GM10248 (cell line): ENCODE results near the gene SMIM15.
A peak's percentile ranks its signal among the peaks of the same experiment; 100 is the strongest.

Source experiments
- CTCF ChIA-PET: fragments of 300-600 bp; sonication (Branson Sonifier 250); formaldehyde crosslinking; extraction: SDS; loops from one replicate; lab custom pipeline; 2021; ENCODE audit warnings: antibody characterized with exemption; lab: Yijun Ruan, JAX
- POLR2A ChIA-PET: fragments of 350-650 bp; sonication (Branson Sonifier 250); formaldehyde crosslinking; extraction: SDS; loops from one replicate; lab custom pipeline; 2020; ENCODE audit warnings: antibody characterized with exemption; lab: Yijun Ruan, JAX
- DNase-seq: peaks from one replicate; pipeline ENCODE4 v3.0.0; 2012; ENCODE audit errors: extremely low spot score
- TF ChIP-seq, protein P1 (sequence below): IDR thresholded peaks from 2 replicates; pipeline ENCODE4 v1.5.1; 2012; ENCODE audit warnings: mild to moderate bottlenecking, low read depth; ENCODE audit errors: extremely low read depth, missing control alignments, control extremely low read depth

Gene SMIM15

GRCh38 chr5:61137835-61138234 is 24.4 kb downstream of the SMIM15 start:
- ChIA-PET CTCF (interaction anchor here (1.1 kb wide), 1 partner anchor 10 kb away, joined by 4 read pairs; no protein-coding TSS in a partner anchor), POLR2A (no interaction called here)
- DNase-seq: no peak
- TF ChIP-seq, protein P1, sequence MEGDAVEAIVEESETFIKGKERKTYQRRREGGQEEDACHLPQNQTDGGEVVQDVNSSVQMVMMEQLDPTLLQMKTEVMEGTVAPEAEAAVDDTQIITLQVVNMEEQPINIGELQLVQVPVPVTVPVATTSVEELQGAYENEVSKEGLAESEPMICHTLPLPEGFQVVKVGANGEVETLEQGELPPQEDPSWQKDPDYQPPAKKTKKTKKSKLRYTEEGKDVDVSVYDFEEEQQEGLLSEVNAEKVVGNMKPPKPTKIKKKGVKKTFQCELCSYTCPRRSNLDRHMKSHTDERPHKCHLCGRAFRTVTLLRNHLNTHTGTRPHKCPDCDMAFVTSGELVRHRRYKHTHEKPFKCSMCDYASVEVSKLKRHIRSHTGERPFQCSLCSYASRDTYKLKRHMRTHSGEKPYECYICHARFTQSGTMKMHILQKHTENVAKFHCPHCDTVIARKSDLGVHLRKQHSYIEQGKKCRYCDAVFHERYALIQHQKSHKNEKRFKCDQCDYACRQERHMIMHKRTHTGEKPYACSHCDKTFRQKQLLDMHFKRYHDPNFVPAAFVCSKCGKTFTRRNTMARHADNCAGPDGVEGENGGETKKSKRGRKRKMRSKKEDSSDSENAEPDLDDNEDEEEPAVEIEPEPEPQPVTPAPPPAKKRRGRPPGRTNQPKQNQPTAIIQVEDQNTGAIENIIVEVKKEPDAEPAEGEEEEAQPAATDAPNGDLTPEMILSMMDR: no peak

DNA sequence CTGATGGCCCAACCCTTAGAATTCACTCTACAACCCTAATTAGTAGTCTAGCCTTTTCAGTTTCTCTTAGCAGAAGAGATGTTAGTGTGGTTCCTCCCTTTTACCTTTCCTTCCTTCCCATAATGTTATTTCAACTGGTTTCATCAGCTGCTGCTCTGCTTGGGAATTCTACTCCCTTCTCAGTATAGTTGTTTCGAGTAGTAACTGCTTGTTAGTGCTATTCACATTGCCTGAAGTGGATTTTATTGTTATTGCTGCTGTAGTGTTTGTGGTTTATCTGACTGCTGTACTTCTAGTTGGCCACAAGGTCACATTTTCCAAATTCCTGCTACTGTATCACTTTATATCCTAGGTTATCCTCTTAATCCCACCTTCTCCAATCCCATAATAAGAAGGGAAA is 29.7 kb downstream of the SMIM15 start:
- no peak for DNase-seq
- CTCF ChIA-PET: interaction anchor here (1.0 kb wide), 1 partner anchor 9 kb away, joined by 3 read pairs; no protein-coding TSS in a partner anchor
- TF ChIP-seq, protein P1: no peak
- POLR2A ChIA-PET: no interaction called here

GRCh38 chr5:61130289-61130688 is 32.0 kb downstream of the SMIM15 start:
- ChIA-PET POLR2A (no interaction called here), CTCF (no interaction called here)
- TF ChIP-seq, protein P1: no peak
- no peak for DNase-seq

- no peak for DNase-seq
- ChIA-PET POLR2A (no interaction called here), CTCF (no interaction called here)
- TF ChIP-seq, protein P1: no peak
Measured at GRCh38 chr5:61123145-61123544, 39.1 kb downstream of the SMIM15 start.

DNA sequence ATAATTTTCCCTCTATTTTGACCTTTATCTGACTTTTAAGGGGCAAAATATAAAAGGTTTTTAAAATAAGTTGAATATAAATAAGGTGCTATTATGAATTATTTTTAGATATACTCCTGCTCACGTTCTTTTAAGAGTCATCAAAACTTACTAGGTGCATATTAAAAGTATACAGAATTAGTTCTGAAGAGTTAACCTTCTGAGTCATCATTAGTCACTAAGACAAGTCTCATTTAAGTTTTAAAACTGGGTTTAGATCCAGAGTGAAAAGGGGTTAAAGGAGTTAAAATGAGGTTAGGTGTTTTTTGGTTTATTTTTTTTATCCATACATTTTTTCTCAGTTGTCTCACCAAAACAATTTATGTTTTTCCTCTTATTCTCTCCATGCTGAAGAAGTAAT is 41.7 kb downstream of the SMIM15 start:
- ChIA-PET CTCF (no interaction called here), POLR2A (no interaction called here)
- DNase-seq: no peak
- TF ChIP-seq, protein P1: no peak

DNA sequence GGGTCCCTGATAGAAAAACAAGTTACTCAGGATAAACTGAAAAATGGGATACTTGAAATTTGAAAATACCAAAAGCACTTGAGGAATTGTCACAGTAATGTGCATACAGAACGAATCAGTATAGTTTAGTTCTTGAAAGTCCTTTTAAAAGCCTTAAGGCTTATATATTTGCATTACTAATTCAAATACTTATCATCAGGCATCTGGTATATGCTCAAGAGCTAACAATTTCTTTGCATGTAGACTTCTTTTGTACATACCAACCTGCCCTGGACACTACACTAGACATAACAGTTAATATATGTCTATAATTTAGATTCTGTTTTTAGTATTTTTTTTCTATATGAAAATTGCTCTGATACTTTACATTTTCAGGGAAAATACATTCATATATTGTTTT is 43.2 kb downstream of the SMIM15 start:
- TF ChIP-seq, protein P1: no peak
- ChIA-PET POLR2A (no interaction called here), CTCF (interaction anchor here (1.9 kb wide), 1 partner anchor 9 kb away, joined by 6 read pairs; no protein-coding TSS in a partner anchor)
- no peak for DNase-seq

- ChIA-PET CTCF (no interaction called here), POLR2A (no interaction called here)
- TF ChIP-seq, protein P1: no peak
- peak; percentile 5 for DNase-seq
Measured at GRCh38 chr5:61115968-61116367, 46.3 kb downstream of the SMIM15 start.
